G401.6 (cell line): Measurements from ENCODE around the gene CUX1.

ENCODE experiments used
- FAIRE-seq: peaks from 2 replicates; lab custom pipeline; 2012; peaks lifted over from hg19 to GRCh38; lab: Jason Lieb, UNC

The CUX1 gene

DNA sequence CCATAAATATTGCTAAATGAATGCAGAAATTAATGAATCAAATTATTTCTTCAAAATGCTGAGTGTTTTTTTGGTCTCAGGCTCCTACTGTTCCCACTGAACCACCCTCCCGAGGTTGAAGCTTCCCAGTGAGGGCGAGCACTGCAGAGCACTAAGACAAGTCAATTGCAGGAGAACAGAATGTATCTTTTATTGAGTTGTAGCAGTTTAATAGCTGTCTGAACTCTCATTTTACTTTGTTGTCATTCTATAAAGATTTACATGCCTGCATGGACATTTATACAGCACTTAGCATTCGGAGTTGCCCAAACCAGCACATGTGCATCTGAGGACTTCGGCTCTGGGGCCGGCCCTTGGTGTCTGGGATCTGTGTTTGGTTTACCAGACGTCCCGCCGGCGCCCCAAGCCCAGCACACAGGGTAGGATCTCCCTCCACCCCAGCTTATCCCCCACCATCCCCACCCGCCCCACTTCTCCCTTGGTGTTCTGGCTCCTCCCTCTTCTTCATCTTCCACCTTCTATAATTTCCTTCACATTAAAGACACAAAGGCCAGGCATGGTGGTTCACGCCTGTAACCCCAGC, 258.2 kb downstream of the CUX1 start:
- no peak for FAIRE-seq

DNA sequence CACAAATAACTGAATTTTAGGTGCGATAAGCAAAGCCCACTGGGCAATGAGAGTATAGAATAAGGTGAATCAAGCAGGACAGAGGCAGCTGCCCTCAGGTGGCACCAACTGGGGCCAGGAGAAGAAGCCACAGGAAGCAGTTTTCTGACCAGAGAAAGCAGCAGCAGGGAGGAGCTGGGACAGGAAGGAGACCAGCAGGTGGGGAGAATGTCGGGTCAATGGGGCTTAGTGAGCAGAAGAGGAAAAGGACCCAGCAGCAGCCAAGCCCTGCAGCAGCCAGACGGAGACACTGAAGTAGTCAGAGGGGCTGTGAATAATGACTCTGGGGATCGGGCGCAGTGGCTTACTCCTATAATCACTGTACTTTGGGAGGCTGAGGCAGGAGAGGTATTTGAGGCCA, 259.7 kb downstream of the CUX1 start:
- FAIRE-seq = no peak

DNA sequence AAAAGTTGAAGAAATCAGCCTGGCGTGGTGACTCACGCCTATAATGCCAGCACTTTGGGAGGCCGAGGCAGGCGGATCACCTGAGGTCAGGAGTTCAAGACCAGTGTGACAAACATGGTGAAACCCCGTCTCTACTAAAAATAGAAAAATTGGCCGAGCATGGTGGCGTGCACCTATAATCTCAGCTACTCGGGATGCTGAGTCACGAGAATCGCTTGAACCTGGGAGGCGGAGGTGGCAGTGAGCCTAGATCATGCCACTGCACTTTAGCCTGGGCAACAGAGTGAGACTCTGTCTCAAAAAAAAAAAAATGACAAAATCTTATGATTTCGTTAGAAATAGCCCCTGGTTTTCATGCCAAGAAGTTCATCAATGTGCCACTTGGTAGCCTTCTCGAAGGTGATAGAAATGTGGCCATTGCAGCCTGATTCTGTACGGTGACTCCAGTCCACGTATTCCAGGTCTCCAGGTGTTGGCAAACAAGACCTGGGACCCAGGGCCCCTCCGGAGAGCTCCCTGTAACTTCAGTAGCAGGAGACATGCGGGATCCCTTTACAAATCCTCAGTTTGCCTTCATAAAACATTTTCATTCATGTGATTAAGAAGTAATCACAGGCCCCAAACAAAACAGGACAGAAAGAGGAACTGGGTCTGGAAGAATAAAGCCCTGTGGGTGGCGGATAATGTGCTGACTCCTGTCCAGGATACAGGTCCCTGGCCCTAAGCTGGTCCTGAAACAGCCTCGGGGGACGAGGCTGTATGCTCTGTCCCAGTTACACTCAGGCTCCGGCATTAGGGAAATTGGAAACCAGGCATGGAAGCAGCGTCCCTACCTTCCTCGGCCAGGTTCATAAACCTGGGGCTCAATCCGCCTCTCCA, 262.0 kb downstream of the CUX1 start:
- no peak for FAIRE-seq

DNA sequence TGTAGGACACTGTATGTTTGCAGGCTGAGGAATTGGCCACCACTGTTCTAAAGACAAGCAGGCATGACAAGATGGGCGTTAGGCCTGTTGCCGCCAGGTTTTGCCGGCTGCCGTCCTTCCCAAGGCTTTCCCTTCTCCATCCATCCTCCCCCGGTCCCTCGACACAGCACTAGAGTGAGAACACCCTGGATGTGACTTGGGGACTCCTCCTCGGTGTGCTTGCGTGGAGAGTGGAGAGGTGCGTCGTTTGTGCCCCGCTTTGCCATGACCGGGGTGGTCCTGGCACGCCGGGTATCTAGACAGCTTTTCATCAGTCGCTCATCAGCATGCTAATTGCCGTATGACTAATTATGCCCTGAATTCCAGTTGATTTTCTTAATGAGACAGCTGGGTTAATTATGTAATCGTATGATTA, 262.6 kb downstream of the CUX1 start:
- FAIRE-seq = no peak

DNA sequence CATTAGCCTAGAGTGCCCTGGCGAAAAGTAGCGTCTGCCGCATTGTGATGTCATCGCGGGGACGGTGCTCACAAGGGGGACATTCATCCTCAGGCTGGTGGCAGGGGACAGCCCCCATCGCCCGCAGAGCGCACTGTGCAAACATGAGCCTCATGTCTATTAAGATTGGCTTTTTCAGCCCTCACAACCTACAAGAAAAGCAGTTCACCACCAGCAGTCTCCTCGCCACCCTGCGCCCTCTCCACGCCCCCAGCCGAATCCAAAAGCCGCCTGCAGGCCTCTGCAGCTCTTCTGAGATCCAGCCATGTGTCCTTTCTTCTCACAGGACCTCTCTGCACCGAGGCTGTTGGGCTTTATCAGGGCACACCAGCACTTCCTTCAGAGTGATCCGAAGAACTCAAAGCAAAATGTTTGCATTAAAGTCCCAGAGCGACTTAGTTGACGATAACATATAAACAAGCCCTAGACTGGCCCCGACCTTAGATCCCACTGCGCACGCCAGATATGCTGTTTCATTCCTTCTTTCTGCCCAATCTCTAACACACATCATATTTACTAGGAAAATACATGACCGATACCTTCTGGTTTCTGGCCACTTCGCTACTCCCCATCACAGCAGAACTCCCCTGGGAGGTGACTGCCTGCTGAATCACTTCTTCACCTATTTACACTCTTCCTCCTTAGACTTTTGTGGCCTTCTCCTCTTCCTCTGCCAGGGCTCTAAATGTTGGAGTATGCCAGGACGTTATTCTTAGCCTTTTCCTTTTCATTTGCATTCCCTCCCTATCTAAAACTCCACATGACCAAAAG, 263.2 kb downstream of the CUX1 start:
- FAIRE-seq = no peak

DNA sequence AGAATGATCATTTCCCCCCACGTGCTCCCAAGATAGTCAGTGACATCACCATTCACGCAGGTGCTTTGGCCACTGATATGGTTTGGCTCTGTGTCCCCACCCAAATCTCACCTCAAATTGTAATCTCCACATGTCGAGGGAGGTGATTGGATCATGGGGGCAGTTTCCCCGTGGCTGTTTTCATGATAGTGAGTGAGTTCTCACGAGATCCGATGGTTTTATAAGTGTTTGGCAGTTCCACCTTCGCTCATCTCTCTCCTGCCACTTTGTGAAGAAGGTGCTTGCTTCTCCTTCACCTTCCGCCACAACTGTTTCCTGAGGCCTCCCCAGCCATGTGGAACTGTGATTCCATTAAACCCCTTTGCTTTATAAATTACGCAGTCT, 263.8 kb downstream of the CUX1 start:
- no peak for FAIRE-seq

DNA sequence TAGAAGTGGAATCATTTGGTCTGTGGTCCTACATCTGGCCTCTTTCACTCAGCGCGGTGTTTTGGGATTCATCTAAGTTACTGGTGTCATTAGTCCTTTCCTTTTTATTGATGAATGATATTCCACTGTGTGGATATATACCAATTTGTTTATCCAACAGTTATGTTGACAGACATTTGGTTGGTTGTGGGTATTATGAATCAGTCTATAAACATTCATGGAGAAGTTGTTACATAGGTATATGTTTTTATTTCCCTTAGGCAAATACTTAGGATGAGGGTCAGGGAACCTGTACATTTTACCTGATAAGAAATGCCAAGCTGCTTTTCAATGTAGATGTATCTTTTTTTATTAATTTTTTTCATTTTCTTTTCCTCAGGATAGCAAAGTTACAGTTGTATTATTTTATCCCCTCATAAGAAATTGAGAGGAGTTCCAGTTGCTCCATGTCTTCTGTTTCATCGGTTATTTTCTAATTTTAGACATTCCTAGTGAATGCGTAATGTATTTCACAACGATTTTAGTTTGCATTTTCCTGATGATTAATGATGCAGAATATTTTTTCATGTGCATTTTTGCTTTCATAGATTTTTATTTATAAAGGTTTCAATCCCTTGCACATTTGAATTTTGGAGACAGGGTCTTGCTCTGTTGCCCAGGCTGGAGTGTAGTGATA, 265.4 kb downstream of the CUX1 start:
- FAIRE-seq = no peak

DNA sequence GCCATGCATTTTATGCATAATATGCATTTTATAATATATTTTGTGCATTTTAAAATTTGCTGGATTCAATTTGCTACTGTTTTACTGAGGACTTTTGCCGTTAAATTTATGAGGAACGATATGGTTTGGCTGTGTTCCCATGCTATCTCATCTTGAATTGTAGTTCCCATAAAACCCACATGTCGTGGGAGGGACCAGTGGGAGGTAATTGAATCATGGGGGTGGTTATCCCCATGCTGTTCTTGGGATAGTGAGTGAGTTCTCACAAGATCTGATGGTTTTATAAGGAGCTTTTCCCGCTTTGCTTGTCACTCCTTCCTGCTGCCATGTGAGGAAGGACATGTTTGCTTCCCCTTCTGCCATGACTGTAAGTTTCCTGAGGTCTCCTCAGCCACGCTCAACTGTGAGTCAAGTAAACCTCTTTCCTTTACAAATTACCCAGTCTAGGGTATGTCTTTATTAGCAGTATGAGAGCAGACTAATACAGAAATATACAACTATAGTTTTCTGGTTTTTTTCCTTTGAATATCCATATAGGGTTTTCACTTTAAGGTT, 267.9 kb downstream of the CUX1 start:
- no peak for FAIRE-seq

DNA sequence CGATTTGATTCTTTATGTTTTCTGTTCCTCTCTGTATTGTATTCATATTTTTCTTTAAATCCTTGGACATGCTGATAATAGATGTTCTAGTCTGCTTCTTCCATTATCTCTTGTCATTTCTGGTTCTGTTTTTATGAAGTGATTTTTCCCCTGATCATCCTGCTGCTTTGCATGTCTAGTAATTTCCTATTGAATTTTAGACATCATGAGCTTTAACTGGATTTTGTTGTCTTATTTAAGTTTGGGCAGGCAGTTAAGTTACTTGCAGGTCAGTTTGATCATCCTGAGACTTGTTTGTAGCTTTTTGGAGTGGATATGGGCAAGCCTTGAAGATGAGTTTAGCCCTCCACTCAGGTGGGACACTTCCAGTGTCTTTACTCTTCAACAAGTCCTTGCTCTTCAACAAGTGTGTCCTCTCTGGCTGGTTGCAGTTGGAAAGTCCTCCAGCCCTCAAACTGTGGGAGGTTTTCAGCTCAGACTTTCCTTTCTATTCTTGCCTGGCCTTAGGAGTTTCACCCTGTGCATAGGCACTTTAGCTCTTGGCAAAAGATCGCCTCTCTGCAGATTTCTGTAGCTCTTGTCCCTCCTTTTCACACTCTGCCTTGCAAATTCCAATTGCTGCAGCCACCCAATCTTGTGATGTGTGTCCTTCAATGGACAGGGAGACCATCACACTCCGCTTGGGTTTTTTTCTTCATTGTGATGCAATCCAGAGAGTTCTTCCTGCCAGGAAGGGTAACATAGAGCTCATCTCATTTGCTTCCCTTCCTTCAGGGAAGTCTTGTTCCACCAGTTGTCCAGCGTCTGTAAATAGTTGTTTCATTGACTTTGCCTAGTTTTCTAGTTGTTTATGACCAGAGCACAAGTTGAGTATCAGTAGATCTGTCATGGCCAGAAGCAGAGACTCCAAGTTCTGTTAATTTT, 272.0 kb downstream of the CUX1 start:
- FAIRE-seq = no peak

DNA sequence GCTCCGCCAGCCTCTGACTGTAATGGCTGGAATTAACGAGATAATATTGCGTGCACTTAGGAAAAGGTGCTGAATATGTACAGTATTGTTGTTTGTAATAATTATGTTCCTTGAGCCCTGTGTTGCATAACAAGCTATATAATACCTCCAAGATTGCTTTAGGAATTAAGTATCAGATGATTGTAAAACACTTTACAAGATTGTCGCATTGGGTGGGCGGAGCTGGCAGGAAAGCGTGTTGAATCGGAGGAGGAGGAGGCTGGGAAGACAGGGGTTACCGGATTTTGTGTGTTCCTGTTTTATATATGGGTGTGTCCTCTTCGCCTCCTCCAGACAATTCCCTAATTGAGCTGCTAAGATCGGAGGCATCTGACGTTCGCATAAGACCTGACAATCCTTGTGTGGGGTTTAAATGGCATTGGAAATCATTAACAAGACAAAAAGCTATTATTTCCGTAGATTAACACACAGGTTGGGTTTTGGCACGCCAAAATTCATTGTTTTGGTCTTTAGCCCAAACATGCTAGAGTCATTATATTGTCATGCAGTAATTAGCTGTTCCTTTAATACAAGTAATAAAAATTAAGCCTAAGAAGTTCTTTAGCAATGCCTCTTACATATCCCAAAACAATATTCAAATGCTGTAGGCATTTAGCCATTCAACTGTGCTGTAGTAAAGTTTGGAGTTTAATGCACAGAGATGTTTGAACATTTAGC, 276.3 kb downstream of the CUX1 start:
- no peak for FAIRE-seq

DNA sequence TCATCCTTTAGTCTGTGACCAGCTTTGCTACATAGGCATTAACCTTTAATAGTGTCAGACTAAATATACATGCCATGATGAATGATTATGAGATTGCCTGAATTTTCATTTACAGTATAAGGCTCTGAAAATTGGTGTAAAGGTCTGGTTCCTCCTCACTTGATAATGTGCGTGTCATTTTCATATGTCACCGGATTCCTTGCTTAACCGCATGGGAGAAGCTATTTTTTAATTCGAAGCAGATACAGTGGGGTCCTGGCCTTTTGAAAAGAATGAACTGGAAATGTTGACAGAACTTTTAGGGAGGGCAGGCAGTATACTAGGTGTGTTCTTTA, 276.9 kb downstream of the CUX1 start:
- FAIRE-seq = no peak

DNA sequence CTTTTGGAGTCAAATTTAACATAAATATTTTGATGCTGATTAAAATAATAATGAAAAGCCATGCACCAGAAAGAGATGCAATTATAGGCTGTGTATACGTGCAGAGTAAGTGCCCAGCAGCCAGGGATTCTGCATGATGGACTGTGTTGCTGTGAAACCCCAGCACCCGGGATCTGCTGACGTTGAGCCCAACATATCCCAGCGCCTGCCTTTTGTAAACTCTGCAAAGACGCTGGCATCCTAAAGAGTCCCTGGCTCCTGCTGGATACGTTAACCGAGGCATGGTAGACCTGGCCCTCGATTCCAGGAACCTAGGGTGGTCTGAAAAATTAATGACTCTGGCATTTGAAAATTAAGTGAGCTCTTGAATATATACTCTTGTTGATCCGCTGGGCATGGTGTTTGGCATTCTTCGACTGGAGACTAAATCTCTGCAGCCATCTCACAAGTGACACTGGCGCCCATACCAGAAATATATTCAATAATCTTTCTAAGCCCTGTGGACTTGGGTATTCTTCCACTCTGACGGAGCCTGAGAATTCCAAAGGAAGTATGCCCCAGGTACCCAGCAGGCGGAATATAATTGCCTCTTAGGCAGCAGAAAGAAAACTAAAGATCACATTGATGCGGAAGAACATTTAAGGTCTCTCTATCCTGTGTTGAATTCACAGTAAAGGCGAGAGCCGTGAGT, 278.0 kb downstream of the CUX1 start:
- FAIRE-seq = no peak

DNA sequence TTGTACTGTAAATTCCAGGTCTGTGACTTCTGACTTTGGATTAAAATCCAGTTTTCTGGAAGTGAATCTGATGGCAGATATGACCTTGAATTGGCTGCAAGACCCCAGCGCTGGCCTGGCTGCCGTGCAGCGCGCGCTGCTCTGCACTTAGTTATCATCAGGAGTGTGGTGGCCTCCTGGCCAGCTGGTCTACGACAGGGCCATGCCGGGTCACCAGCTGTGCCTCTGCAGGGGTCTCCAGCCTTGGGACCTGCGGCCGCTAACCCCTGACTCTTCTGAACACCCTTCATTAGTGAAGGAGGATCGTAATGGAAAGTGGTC, 278.5 kb downstream of the CUX1 start:
- FAIRE-seq = no peak

DNA sequence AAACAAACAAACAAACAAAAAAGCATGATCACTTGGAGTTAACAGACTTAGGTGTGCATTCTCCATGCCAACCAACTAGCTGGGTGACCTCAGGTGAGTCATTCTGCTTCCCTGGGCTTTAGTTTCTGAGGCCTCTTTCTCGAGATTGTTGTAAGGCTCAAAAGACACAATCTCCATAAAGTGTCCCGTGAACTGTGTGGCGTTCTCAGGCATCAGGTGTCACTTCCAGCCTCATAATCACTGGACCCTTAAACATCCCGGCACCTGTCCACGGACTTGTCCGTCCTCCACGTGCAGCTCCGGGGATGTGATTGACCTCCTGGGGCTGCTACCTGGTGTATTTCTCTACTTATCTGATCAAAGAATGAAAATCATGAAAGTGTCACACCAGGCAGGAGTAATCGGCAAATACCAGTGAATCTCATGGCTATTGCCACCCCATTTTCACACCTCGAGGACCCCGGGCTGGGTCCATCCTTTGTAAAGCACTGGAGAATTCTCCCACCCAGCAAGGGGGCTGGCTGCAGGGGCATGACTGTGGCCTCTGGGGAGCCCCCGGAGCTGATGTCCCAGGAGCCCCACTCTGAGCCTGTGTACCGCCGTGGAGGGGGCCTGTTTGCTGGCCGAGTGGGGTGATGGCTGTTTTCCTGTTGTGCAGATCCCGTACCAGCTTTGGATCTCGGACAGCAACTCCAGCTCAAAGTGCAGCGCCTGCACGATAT, 279.4 kb downstream of the CUX1 start:
- no peak for FAIRE-seq

DNA sequence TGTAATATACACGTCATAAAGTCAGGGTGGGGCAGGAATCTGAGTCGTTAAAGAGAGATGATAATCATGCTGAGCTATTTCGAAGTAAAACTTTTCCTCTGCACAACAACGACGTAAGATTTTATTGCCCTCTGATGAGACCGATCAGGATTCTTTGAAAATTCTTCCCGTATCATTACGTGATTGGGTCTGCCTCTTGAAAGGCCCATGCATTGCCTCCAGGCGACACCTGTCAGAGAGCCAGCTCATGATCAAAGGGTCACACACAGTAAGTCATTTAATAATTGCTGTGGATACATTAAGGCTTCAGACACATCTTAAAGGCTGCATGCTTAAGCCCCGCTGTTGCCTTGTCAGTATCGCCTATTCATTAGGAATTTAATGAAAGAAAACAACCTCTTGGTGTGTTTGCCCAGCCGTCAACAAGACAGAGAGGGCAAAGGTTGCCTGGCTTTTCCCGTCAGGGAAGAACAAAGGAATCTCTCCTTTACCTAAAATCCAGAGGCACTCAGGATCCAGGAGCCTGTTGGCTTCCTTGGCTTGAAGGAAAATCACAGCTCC, 280.3 kb downstream of the CUX1 start:
- no peak for FAIRE-seq

DNA sequence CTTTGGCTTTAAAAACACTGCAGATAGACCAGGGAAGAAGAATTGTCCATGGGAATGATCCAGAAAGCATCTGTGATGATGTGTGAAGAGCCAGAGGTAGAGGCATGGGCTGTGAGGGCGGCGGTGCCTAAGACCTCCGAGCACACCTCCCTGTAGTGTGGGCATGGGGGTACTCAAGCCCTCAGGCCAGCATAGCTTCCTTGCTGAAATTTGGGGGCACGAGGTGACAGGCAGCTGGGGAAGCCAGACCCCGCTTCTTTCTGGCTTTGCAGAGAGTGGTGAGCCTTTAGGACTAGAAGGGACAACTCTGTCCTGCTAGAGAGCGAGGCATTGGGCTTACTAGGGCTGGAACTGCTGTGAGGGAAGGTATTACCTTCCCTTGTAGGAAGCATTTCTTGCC, 281.6 kb downstream of the CUX1 start:
- no peak for FAIRE-seq

DNA sequence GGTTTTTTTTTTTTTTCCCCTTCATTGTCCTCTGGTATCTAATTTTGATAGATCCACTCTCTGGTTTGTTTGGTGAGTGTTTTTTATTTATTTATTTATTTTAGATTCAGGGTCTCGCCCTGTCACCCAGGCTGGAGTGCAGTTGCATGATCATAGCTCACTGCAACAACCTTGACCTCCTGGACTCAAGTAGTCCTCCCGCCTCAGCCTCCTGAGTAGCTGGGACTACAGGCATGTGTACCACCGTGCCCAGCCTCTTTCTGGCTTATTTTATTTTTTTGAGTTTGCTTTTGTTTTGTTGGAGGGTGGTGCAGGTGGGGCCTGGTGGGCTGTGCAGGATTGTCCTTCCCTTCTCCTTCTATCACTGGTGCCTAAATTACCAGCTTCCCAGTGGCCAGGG, 282.0 kb downstream of the CUX1 start:
- FAIRE-seq = no peak

DNA sequence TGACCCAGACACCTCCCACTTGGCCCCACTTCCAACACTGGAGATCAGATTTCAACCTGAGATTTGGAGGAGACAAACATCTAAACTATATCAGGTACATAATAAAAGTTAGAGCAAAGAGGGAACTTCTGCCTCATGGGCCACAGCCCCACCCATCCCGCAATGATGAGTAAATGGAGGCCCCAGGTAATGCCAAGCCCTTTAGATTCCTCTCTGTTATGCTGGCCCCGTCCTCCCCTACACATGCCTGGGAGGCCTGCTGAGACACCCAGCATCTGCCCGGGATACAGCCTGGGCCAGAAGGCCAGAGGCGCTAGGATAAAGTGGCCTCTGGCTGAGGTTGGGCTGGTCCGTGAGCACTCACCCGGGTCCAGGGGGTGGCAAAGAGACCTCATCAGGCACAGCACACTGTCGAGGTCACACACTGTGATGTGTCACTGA, 283.7 kb downstream of the CUX1 start:
- no peak for FAIRE-seq

DNA sequence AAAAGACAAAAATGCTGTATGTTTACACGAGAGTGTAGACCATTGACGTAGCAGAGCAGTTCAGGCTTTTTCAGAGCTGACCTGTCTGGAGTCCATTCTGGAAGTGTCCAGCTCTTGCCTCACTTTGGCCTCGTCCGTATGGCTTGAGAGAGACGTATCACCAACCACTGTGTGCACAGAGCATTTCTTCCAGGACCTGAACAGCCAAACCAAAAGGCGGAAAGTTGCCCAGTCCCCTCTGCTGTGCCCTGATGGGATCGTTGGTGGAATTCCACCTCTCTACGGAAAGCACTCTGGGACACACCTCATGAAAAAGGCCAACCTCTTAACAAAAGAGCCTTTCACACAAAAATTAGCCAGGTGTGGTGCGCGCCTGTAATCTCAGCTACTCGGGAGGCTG, 284.5 kb downstream of the CUX1 start:
- no peak for FAIRE-seq
